ENCODE measurements around the gene SGCE. TPM values are rescaled to one million over a fixed set of nuclear protein-coding genes. Genes with fewer than 3 reads are reported as not detected.

Gene SGCE, protein sequence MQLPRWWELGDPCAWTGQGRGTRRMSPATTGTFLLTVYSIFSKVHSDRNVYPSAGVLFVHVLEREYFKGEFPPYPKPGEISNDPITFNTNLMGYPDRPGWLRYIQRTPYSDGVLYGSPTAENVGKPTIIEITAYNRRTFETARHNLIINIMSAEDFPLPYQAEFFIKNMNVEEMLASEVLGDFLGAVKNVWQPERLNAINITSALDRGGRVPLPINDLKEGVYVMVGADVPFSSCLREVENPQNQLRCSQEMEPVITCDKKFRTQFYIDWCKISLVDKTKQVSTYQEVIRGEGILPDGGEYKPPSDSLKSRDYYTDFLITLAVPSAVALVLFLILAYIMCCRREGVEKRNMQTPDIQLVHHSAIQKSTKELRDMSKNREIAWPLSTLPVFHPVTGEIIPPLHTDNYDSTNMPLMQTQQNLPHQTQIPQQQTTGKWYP
- 45.8 and 57.7 TPM in 2 replicates for total RNA-seq

DNA sequence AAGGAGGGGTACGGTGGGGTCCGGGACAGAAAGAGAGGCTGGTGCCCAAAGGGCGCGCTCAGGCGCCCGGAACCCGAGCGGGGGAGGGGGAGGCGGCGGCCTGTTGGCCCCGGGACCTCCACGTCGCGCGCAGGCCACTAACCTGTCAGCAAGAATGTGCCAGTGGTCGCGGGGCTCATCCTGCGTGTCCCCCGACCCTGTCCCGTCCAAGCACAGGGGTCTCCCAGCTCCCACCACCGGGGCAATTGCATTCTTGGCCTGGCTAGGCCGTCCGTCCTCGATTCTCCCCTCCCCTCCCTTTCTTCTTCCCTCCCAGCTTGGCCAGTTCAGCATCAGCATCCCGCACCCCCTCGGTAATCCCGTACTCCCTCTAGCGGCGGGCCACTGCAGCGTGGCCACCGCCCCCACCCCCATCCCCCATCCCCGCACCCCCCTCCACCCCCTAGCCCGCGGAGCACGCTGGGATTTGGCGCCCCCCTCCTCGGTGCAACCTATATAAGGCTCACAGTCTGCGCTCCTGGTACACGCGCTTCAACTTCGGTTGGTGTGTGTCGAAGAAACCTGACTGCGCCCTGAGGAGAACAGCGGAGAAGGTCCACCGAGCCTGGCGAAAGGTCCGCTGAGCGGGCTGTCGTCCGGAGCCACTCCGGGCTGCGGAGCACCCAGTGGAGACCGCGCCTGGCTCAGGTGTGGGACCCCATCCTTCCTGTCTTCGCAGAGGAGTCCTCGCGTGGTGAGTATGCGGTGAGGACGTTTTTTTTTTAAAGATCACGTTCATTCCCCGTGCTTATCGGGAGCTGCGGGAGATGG is at the start of gene SGCE:
Gene SGCE, minus strand, starts transcription at position 286 of the 810 bp plus-strand sequence. Its CDS starts 35 bp downstream, at position 251.

Other genes starting within 250 kb of the SGCE start
- gene CASD1, start 146.3 kb downstream of the SGCE start, total RNA-seq, result 6.4 and 8.6 TPM in 2 replicates

Measured in mesangial cell (primary cell).